H1 (cell line): ENCODE results near the gene EDEM1. TPM values are rescaled to one million over a fixed set of nuclear protein-coding genes. Genes with fewer than 3 reads are reported as not detected.

Experiments used
- CTCF ChIA-PET: fragments of 300-600 bp; sonication (Branson Sonifier 250); formaldehyde crosslinking; loops from one replicate; lab custom pipeline; 2021; ENCODE audit not compliant: partially characterized antibody; lab: Charles Lee
- POLR2A ChIA-PET: fragments of 300-600 bp; sonication (Branson Sonifier 250); formaldehyde crosslinking; loops from one replicate; lab custom pipeline; 2021; ENCODE audit warnings: inconsistent platforms; ENCODE audit not compliant: partially characterized antibody; lab: Charles Lee
- DNase-seq, 2 experiments: peaks; one replicate each; pipeline versions ENCODE4 v3.0.0 to v3.0.0-alpha.2; 2010 to 2022; ENCODE audit warnings: low spot score in 2 of 2, low read depth in 1 of 2, mixed read lengths in 1 of 2
- FAIRE-seq: peaks from 2 replicates; lab custom pipeline; 2011; peaks lifted over from hg19 to GRCh38; lab: Jason Lieb, UNC
- H2AFZ ChIP-seq: 2 replicates; pipeline ENCODE4 v1.8.1; 2012; ENCODE audit warnings: low read length, inconsistent platforms
- H2AK5ac ChIP-seq: 2 replicates; pipeline ENCODE4 v1.6.1; 2013; ENCODE audit warnings: low read depth, low read length
- H2BK120ac ChIP-seq: replicated peaks from 2 replicates; pipeline ENCODE3; 2013; ENCODE audit warnings: low read depth, low read length, inconsistent platforms
- H2BK12ac ChIP-seq: 2 replicates; pipeline ENCODE4 v1.6.1; 2013; ENCODE audit warnings: low read depth, low read length
- H2BK15ac ChIP-seq: 2 replicates; pipeline ENCODE4 v1.6.1; 2013; ENCODE audit warnings: low read length
- H2BK20ac ChIP-seq: 2 replicates; pipeline ENCODE4 v1.6.1; 2013; ENCODE audit warnings: low read length
- H2BK5ac ChIP-seq: 2 replicates; pipeline ENCODE4 v1.6.1; 2013; ENCODE audit warnings: low read depth, low read length
- H3K14ac ChIP-seq: 2 replicates; pipeline ENCODE4 v1.6.1; 2013; ENCODE audit warnings: inconsistent platforms; ENCODE audit not compliant: insufficient read length
- H3K18ac ChIP-seq: 2 replicates; pipeline ENCODE4 v1.6.1; 2013; ENCODE audit warnings: low read length; ENCODE audit errors: extremely low read depth
- H3K23ac ChIP-seq: 2 replicates; pipeline ENCODE4 v1.6.1; 2013; ENCODE audit warnings: inconsistent platforms; ENCODE audit not compliant: insufficient read length
- H3K23me2 ChIP-seq: 2 replicates; pipeline ENCODE4 v1.6.1; 2013; ENCODE audit warnings: low read depth, low read length
- H3K27ac ChIP-seq: 2 replicates; pipeline ENCODE4 v1.6.1; 2011; ENCODE audit warnings: low read depth, low read length, inconsistent platforms
- H3K27me3 ChIP-seq, 4 experiments: replicated peaks in 1 of 4; 1 replicate in 1 of 4; 2 replicates in 3 of 4; pipeline versions ENCODE4 v1.6.1 to v1.8.1; 2011 to 2013; ENCODE audit warnings: low read length in 3 of 4, mild to moderate bottlenecking in 3 of 4, inconsistent platforms in 2 of 4, mixed read lengths in 2 of 4, moderate library complexity in 1 of 4; ENCODE audit not compliant: control insufficient read depth in 3 of 4, insufficient read depth in 3 of 4; ENCODE audit errors: extremely low read depth in 1 of 4
- H3K36me3 ChIP-seq, 4 experiments: 2 replicates each; pipeline versions ENCODE4 v1.6.1 to v1.8.1; 2011 to 2013; ENCODE audit warnings: mild to moderate bottlenecking in 4 of 4, low read length in 3 of 4, moderate library complexity in 2 of 4, control low read depth in 1 of 4, inconsistent platforms in 1 of 4; ENCODE audit not compliant: insufficient read depth in 4 of 4, control insufficient read depth in 2 of 4
- H3K4ac ChIP-seq: replicated peaks from 2 replicates; pipeline ENCODE3; 2013; ENCODE audit warnings: low read length, low read depth, mixed read lengths, inconsistent platforms; ENCODE audit not compliant: insufficient read length
- H3K4me1 ChIP-seq, 4 experiments: replicated peaks in 1 of 4; 1 replicate in 1 of 4; 2 replicates in 3 of 4; pipeline versions ENCODE4 v1.6.1 to v1.8.1; 2011 to 2013; ENCODE audit warnings: low read length in 3 of 4, inconsistent platforms in 2 of 4, mixed read lengths in 1 of 4; ENCODE audit not compliant: insufficient read depth in 4 of 4, control insufficient read depth in 3 of 4
- H3K4me2 ChIP-seq, 2 experiments: 2 replicates each; pipeline versions ENCODE4 v1.6.1 to v1.8.1; 2011 to 2013; ENCODE audit warnings: low read depth in 2 of 2, low read length in 2 of 2, control low read depth in 1 of 2, inconsistent platforms in 1 of 2, mild to moderate bottlenecking in 1 of 2; ENCODE audit not compliant: insufficient read depth in 1 of 2
- H3K4me3 ChIP-seq, 4 experiments: fragments of 200-600, 300-600 bp in 1 of 4; sonication (generic), shearing (Covaris generic), sonication (Bioruptor Twin) in 1 of 4; 2 replicates each; pipeline versions ENCODE4 v1.5.1 to v1.8.1; 2011 to 2016; ENCODE audit warnings: low read length in 4 of 4, low read depth in 3 of 4, control low read depth in 2 of 4, inconsistent platforms in 2 of 4, mild to moderate bottlenecking in 2 of 4, mixed read lengths in 1 of 4, moderate library complexity in 1 of 4; ENCODE audit not compliant: insufficient read depth in 2 of 4; ENCODE audit errors: extremely low read depth in 1 of 4
- H3K56ac ChIP-seq: replicated peaks from 2 replicates; pipeline ENCODE3; 2013; ENCODE audit warnings: low read depth, mild to moderate bottlenecking, mixed read lengths, low read length, inconsistent platforms; ENCODE audit not compliant: insufficient read length
- H3K79me1 ChIP-seq: 2 replicates; pipeline ENCODE4 v1.6.1; 2013; ENCODE audit warnings: low read depth, low read length, control low read depth
- H3K79me2 ChIP-seq, 2 experiments: 2 replicates each; pipeline versions ENCODE4 v1.6.1 to v1.8.1; 2012 to 2013; ENCODE audit warnings: low read length in 2 of 2, mild to moderate bottlenecking in 2 of 2, inconsistent platforms in 1 of 2; ENCODE audit not compliant: insufficient read depth in 2 of 2, control insufficient read depth in 1 of 2
- H3K9ac ChIP-seq, 4 experiments: replicated peaks in 1 of 4; 1 replicate in 1 of 4; 2 replicates in 3 of 4; pipeline versions ENCODE4 v1.6.1 to v1.8.1; 2011 to 2013; ENCODE audit warnings: low read depth in 3 of 4, low read length in 3 of 4, control low read depth in 2 of 4, mild to moderate bottlenecking in 2 of 4, moderate library complexity in 2 of 4, inconsistent platforms in 1 of 4; ENCODE audit errors: extremely low read depth in 1 of 4
- H3K9me3 ChIP-seq, 2 experiments: 2 replicates each; pipeline versions ENCODE4 v1.6.1 to v1.8.1; 2012 to 2013; ENCODE audit warnings: mild to moderate bottlenecking in 2 of 2, moderate library complexity in 2 of 2, control low read depth in 1 of 2, inconsistent platforms in 1 of 2, low read depth in 1 of 2, low read length in 1 of 2, mixed read lengths in 1 of 2; ENCODE audit not compliant: insufficient read depth in 2 of 2
- H4K20me1 ChIP-seq, 2 experiments: replicated peaks in 1 of 2; 2 replicates each; pipeline versions ENCODE3 to v1.8.1; 2011 to 2013; ENCODE audit warnings: inconsistent platforms in 2 of 2, low read length in 2 of 2, mild to moderate bottlenecking in 1 of 2; ENCODE audit not compliant: insufficient read depth in 2 of 2, control insufficient read depth in 1 of 2
- H4K5ac ChIP-seq: 2 replicates; pipeline ENCODE4 v1.6.1; 2013; ENCODE audit warnings: low read length, low read depth, mixed read lengths, inconsistent platforms; ENCODE audit not compliant: insufficient read length
- H4K8ac ChIP-seq: 2 replicates; pipeline ENCODE4 v1.8.0; 2013; ENCODE audit warnings: mild to moderate bottlenecking, moderate library complexity, low read length, inconsistent platforms; ENCODE audit not compliant: insufficient read depth; ENCODE audit errors: extremely low read depth
- H4K91ac ChIP-seq: replicated peaks from 2 replicates; pipeline ENCODE3; 2013; ENCODE audit warnings: low read length, mixed read lengths, inconsistent platforms; ENCODE audit not compliant: insufficient read length
- CTBP2 ChIP-seq: IDR thresholded peaks from 2 replicates; pipeline ENCODE4 v1.7.0; 2011; ENCODE audit warnings: borderline replicate concordance, mild to moderate bottlenecking, moderate library complexity, mixed read lengths, low read length; ENCODE audit not compliant: insufficient read depth, insufficient read length
- WGBS, 2 experiments: shearing (Covaris generic) in 1 of 2; methylation state at CpG; one replicate each; pipeline versions ENCODE4 v1.1.6 to v1.1.7; 2013 to 2015; ENCODE audit warnings: low lambda C conversion rate in 2 of 2, mixed read lengths in 2 of 2, inconsistent platforms in 1 of 2, low coverage in 1 of 2, missing lambda C conversion rate in 1 of 2; ENCODE audit not compliant: insufficient replicate concordance in 2 of 2, insufficient coverage in 1 of 2, insufficient read length in 1 of 2; ENCODE audit errors: extremely low coverage in 1 of 2, missing lambda C conversion rate in 1 of 2; 5-methylcytosine and 5-hydroxymethylcytosine counted together
- polyA plus RNA-seq, 7 experiments: library from polyadenylated mRNA; depleted of rRNA in 3 of 7; stranded (reverse) in 5 of 7; unstranded in 2 of 7; fragments of >200 nt in 5 of 7; fragments of 200-250 nt in 2 of 7; gene quantifications; 1 replicate in 5 of 7; 2 replicates in 1 of 7; 4 replicates in 1 of 7; pipeline versions ENCODE4 v1.2.1 to v1.2.3, GENCODE V29; 2011 to 2013; ENCODE audit warnings: missing spikeins in 2 of 7, mixed read lengths in 2 of 7
- total RNA-seq: library from RNA; stranded (reverse); fragmentation: NEBNext Ultra II Directional; extraction: Animal tissue kit (Norgen Biotek cat#: 25700); gene quantifications from 2 replicates; pipeline ENCODE4 v1.2.1, GENCODE V29; 2021

EDEM1 gene
- total and polyA plus RNA-seq, 2 of the 8 experiments (the other 6 are each of a cell fraction or from before 2014, with no cell fraction given), result 4.8 to 16.4 TPM

DNA sequence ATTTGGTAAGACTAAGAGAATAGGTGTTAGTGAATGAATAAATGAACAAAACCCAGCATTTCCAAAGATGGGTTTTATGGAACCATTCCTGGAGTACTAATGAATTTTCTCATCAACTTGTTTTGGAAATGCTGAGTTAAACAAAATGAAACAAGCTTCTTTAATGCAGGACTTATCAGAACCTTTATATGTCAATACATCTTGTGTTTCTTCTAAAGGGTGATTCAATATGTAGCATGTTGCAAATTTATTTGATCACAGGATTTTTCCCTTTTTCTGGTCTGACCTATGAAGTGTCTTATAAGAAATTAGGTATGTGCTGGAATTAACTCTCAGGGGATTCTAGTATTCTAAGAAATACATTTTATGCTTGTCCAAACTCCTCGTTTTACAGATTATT is 53.2 kb downstream of the EDEM1 start:
- Histone ChIP-seq H2AFZ (no peak overlapping the region), H3K23ac (no peak overlapping the region), H2AK5ac (no peak overlapping the region), H3K27ac (no peak overlapping the region), H3K79me1 (no peaks in the 10 kb centered on the region), H2BK15ac (no peak overlapping the region), H2BK120ac (no peak overlapping the region), H2BK12ac (no peak overlapping the region), H4K20me1 (no peaks in the 10 kb centered on the region), H3K56ac (no peak overlapping the region), H3K4me2 (no peak overlapping the region), H3K14ac (no peak overlapping the region), H2BK5ac (no peak overlapping the region), H3K23me2 (peaks cover 4% of the 10 kb centered on the region; the same call in 1 of the 2 replicates), H3K18ac (no peak overlapping the region), H4K91ac (no peak overlapping the region), H3K9me3 (peaks cover 3 to 10% of the 10 kb centered on the region in 2 experiments; a peak in 1 of 4 replicates), H3K9ac (no peak overlapping the region), H3K79me2 (no peaks in the 10 kb centered on the region), H4K5ac (no peak overlapping the region), H4K8ac (no peak overlapping the region), H3K36me3 (no peaks in the 10 kb centered on the region), H3K4me1 (no peaks in the 10 kb centered on the region), H2BK20ac (no peak overlapping the region), H3K4me3 (no peak overlapping the region), H3K4ac (no peak overlapping the region), H3K27me3 (no peaks in the 10 kb centered on the region)
- ChIA-PET POLR2A (no interaction called here), CTCF (no interaction called here)
- DNase-seq (no peak), FAIRE-seq (no peak)
- 87% methylated on average over 1 of the region's 1 CpG; no CpG with 5 or more reads in 1 of the 2 experiments for WGBS, 2 experiments
- TF ChIP-seq CTBP2, result no peak
